Thyroid gland (tissue), 4 donors: ENCODE results near the gene TRMT10C. TPM values are rescaled to one million over a fixed set of nuclear protein-coding genes. Genes with fewer than 3 reads are reported as not detected.
"Not testable (repeated sequence)": the region's sequence is repeated elsewhere in the genome, so short reads cannot be mapped to it uniquely, and the experiment has no call there.

ENCODE experiments used
- DNase-seq, 2 donors: peaks; one replicate each; pipeline ENCODE4 v3.0.0-alpha.2; 2019
- H3K27ac ChIP-seq, 3 donors: fragments of 200-600 bp; sonication (generic); 1 replicate in 2 of 3; 2 replicates in 1 of 3; pipeline ENCODE4 v1.5.1; 2016 to 2019; ENCODE audit warnings: mild to moderate bottlenecking in 1 of 3, moderate library complexity in 1 of 3
- H3K27me3 ChIP-seq: fragments of 200-600 bp; sonication (generic); one replicate; pipeline ENCODE4 v1.5.1; 2019
- H3K36me3 ChIP-seq, 2 donors: fragments of 200-600 bp; sonication (generic); one replicate each; pipeline ENCODE4 v1.5.1; 2016 to 2019
- H3K4me1 ChIP-seq, 2 donors: fragments of 200-600 bp; sonication (generic); one replicate each; pipeline ENCODE4 v1.5.1; 2017 to 2019
- H3K4me3 ChIP-seq, 3 donors: fragments of 200-600 bp; sonication (generic); replicated peaks in 1 of 3; 1 replicate in 2 of 3; 2 replicates in 1 of 3; pipeline ENCODE4 v1.5.1; 2016; ENCODE audit warnings: mild to moderate bottlenecking in 1 of 3
- H3K9me3 ChIP-seq: fragments of 200-600 bp; sonication (generic); one replicate; pipeline ENCODE4 v1.5.1; 2017
- POLR2A ChIP-seq, 2 donors: fragments of 450-650 bp; IDR thresholded peaks; one replicate each; pipeline ENCODE4 v1.6.1; 2017; ENCODE audit warnings: antibody characterized with exemption in 2 of 2, mild to moderate bottlenecking in 2 of 2, moderate library complexity in 1 of 2
- WGBS, 2 donors: methylation state at CpG; one replicate each; pipeline ENCODE4 v1.1.5; 2017; 5-methylcytosine and 5-hydroxymethylcytosine counted together
- intact Hi-C: fragments of 100-400 bp; cut with DNase I; formaldehyde crosslinking; loops from one replicate; pipeline ENCODE4 v1.15.1; 2023
- total RNA-seq, 4 donors: library from RNA; depleted of rRNA; stranded (reverse); fragments of >200 nt; gene quantifications; one replicate each; pipeline ENCODE4 v1.2.3, GENCODE V29; 2016
- TF ChIP-seq, protein P1 (sequence below), 6 experiments: fragments of 200-600 bp in 3 of 6; fragments of 450-650 bp in 3 of 6; sonication (generic) in 3 of 6; IDR thresholded peaks; one replicate each; pipeline ENCODE4 v1.5.1; 2016 to 2019; ENCODE audit warnings: antibody characterized with exemption in 6 of 6, mild to moderate bottlenecking in 2 of 6, inconsistent platforms in 1 of 6, moderate library complexity in 1 of 6

Gene TRMT10C
- total RNA-seq, 4 donors from 2014 or later: 11.7 to 22.2 (median 18.6) TPM

DNA sequence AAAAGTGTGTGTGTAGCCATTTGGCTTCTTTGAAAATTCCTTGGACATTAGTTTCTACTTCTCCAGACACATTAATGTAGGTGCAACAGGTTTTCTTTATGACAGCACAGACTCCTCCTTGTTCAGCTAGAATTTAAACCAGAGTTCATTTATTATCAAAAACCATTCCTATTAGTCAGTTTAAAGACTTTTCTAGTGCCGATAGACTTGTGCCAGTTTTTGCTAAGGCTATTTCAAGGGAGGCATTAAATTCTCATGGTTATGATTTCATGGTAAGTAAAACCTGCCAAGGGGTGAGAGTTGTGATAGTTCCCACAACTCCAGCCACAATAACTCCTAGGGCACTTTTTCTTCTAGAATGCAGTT lies 28.1 kb upstream of the TRMT10C start:
- no peak overlapping the region for H3K27ac ChIP-seq
- no peaks in the 10 kb centered on the region for H3K36me3 ChIP-seq

DNA sequence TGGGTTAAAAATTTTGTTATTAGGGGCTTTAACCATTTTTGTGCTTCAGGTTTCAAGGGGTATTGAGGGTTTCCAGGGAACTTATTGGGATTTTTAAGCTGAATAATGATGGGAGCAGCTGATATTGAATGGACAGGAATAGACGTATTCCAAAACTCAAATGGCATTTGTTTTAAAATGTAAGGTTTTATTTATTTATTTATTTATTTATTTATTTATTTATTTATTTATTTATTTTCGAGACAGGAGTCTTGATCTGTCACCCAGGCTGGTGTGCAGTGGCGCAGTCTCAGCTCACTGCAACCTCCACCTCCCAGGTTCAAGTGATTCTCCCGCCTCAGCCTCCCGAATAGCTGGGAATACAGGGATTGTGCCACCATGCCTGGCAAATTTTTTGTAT lies 26.4 kb upstream of the TRMT10C start:
- H3K36me3 ChIP-seq: no peaks in the 10 kb centered on the region
- intact Hi-C loops: no loop called here
- no peaks in the 10 kb centered on the region for H3K4me1 ChIP-seq
- no peaks in the 10 kb centered on the region for H3K9me3 ChIP-seq
- no peak overlapping the region for H3K4me3 ChIP-seq
- no peak for DNase-seq
- H3K27ac ChIP-seq: no peak overlapping the region
- no peaks in the 10 kb centered on the region for H3K27me3 ChIP-seq
- WGBS, 2 donors: 80 to 82% methylated on average over 5 of the region's 5 CpGs
- TF ChIP-seq, protein P1, sequence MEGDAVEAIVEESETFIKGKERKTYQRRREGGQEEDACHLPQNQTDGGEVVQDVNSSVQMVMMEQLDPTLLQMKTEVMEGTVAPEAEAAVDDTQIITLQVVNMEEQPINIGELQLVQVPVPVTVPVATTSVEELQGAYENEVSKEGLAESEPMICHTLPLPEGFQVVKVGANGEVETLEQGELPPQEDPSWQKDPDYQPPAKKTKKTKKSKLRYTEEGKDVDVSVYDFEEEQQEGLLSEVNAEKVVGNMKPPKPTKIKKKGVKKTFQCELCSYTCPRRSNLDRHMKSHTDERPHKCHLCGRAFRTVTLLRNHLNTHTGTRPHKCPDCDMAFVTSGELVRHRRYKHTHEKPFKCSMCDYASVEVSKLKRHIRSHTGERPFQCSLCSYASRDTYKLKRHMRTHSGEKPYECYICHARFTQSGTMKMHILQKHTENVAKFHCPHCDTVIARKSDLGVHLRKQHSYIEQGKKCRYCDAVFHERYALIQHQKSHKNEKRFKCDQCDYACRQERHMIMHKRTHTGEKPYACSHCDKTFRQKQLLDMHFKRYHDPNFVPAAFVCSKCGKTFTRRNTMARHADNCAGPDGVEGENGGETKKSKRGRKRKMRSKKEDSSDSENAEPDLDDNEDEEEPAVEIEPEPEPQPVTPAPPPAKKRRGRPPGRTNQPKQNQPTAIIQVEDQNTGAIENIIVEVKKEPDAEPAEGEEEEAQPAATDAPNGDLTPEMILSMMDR (IDR thresholded peaks at IDR 0.05): no peak
- no peak for TF ChIP-seq POLR2A (IDR thresholded peaks at IDR 0.05)

More for the DNA sequence above, 28.1 kb upstream of the TRMT10C start:
- H3K27me3 ChIP-seq: no peaks in the 10 kb centered on the region
- no peaks in the 10 kb centered on the region for H3K4me1 ChIP-seq
- no peaks in the 10 kb centered on the region for H3K9me3 ChIP-seq
- no peak overlapping the region for H3K4me3 ChIP-seq
- no peak for TF ChIP-seq POLR2A (IDR thresholded peaks at IDR 0.05)
- TF ChIP-seq, protein P1 (IDR thresholded peaks at IDR 0.05): no peak
- 78 to 89% methylated on average over 1 of the region's 1 CpG for WGBS, 2 donors
- intact Hi-C loops: no loop called here
- no peak for DNase-seq

DNA sequence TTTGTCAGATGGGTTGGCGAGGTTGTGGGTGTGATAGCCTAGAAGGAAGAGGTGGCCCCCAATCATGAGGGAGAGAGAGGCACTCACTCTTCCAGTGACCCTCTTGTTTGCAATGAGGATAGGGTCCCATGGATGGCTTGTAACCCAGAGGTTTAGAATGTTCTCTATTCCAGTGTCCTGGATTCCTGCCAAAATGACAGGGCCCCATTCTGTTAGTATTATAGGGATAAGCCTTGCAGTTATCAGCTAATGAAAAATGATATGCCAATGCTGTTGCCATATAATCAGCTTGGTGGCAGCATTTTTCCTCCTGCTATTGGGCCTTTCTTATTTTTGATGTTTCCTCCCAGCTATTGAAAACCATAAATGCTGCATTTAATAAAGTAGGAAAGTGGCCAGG lies 25.4 kb upstream of the TRMT10C start:
- Histone ChIP-seq H3K4me1 (no peaks in the 10 kb centered on the region), H3K36me3 (no peaks in the 10 kb centered on the region), H3K27me3 (no peaks in the 10 kb centered on the region), H3K4me3 (no peak overlapping the region), H3K27ac (no peak overlapping the region), H3K9me3 (no peaks in the 10 kb centered on the region)
- DNase-seq: no peak
- intact Hi-C loops: no loop called here
- TF ChIP-seq, protein P1 (IDR thresholded peaks at IDR 0.05): no peak
- no peak for TF ChIP-seq POLR2A (IDR thresholded peaks at IDR 0.05)
- WGBS, 2 donors: 92 to 100% methylated on average over 1 of the region's 1 CpG

DNA sequence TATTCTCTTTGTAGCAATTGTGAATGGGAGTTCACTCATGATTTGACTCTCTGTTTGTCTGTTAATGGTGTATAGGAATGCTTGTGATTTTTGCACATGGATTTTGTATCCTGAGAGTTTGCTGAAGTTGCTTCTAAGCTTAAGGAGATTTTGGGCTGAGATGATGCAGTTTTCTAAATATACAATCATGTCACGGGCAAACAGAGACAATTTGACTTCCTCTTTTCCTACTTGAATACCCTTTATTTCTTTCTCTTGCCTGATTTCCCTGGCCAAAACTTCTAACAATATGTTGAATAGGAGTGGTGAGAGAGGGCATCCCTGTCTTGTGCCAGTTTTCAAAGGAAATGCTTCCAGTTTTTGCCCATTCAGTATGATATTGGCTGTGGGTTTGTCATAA lies 24.7 kb upstream of the TRMT10C start:
- H3K4me3 ChIP-seq, H3K4me1 ChIP-seq, H3K36me3 ChIP-seq, H3K27ac ChIP-seq, H3K9me3 ChIP-seq, intact Hi-C loops, H3K27me3 ChIP-seq, DNase-seq: not testable (repeated sequence)
- 88 to 89% methylated on average over 1 of the region's 1 CpG for WGBS, 2 donors

DNA sequence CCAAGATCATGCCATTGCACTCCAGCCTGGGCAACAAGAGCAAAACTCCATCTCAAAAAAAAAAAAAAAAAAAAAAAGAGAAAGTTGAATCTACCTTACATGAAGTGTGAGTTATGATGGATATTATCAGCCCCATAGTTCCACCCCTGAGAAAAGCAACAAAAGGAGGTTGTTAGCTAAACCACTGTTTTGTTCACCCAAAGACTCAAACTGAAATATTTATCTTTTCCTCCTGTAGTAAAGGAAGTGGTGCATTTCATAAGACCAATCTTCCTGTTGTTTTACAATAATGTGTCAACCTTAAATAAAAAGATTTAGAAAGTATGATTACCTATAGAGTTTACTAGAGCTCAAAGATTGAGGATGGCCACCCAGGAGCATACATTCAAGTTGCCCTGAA lies 18.7 kb upstream of the TRMT10C start:
- no peaks in the 10 kb centered on the region for H3K36me3 ChIP-seq
- H3K9me3 ChIP-seq: no peaks in the 10 kb centered on the region
- H3K27me3 ChIP-seq: no peaks in the 10 kb centered on the region
- intact Hi-C loops: no loop called here
- TF ChIP-seq, protein P1 (IDR thresholded peaks at IDR 0.05): no peak
- TF ChIP-seq POLR2A (IDR thresholded peaks at IDR 0.05): no peak
- no peaks in the 10 kb centered on the region for H3K4me1 ChIP-seq
- H3K4me3 ChIP-seq: no peak overlapping the region
- no peak for DNase-seq
- H3K27ac ChIP-seq: no peak overlapping the region
